Neural cell (in vitro differentiated cells): ENCODE data around the gene NUTM2F.
"Not testable (repeated sequence)": the region's sequence is repeated elsewhere in the genome, so short reads cannot be mapped to it uniquely, and the experiment has no call there.

Experiments used
- CTCF ChIP-seq: fragments of 450-650 bp; IDR thresholded peaks from 2 replicates; pipeline ENCODE4 v1.5.1; 2014; ENCODE audit warnings: antibody characterized with exemption, mild to moderate bottlenecking, moderate library complexity; ENCODE audit not compliant: poor library complexity, severe bottlenecking
- EP300 ChIP-seq: fragments of 450-650 bp; conservative IDR thresholded peaks from 2 replicates; pipeline ENCODE4 v1.6.1; 2014; ENCODE audit warnings: antibody characterized with exemption, mild to moderate bottlenecking, moderate library complexity; ENCODE audit not compliant: poor library complexity, severe bottlenecking
- EZH2 ChIP-seq: fragments of 200-600, 300-800 bp; shearing (Covaris generic), sonication (generic); IDR thresholded peaks from 2 replicates; pipeline ENCODE4 v1.6.1; 2014; ENCODE audit warnings: antibody characterized with exemption, low read length, borderline replicate concordance, mild to moderate bottlenecking; ENCODE audit not compliant: insufficient read depth, poor library complexity, severe bottlenecking
- POLR2AphosphoS5 ChIP-seq: IDR thresholded peaks from 2 replicates; pipeline ENCODE4 v1.6.1; 2012
- RAD21 ChIP-seq: fragments of 450-650 bp; conservative IDR thresholded peaks from 2 replicates; pipeline ENCODE4 v1.6.1; 2014; ENCODE audit warnings: antibody characterized with exemption, mild to moderate bottlenecking, moderate library complexity
- SMC3 ChIP-seq: fragments of 450-650 bp; conservative IDR thresholded peaks from 2 replicates; pipeline ENCODE4 v1.6.1; 2014; ENCODE audit warnings: antibody characterized with exemption, mild to moderate bottlenecking, moderate library complexity; ENCODE audit not compliant: poor library complexity
- TF ChIP-seq, protein P1 (sequence below): IDR thresholded peaks from 2 replicates; pipeline ENCODE4 v1.6.1; 2012; ENCODE audit warnings: borderline replicate concordance

DNA sequence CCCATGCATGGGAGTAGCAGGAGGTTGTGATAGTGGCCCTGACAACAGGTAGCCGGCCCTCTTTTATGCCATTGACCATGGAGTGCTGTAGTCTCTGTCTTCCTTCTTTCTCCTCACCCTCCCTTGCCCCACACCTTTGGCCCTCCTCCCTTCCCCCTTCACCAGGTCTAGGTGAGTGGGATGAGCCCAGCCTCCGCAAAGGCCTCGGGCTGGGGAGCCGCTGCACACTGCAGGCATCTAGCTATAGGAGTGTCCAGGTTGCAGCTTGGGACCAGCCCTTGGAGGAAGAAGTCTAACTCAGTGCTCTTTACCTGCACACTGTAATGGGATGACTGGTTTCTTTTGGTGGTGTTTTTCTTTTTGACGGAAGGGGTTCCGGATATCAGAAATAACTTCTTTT lies 12.3 kb upstream of the NUTM2F start:
- TF ChIP-seq POLR2AphosphoS5, SMC3, CTCF, RAD21, EP300, EZH2: not testable (repeated sequence)
- TF ChIP-seq, protein P1, sequence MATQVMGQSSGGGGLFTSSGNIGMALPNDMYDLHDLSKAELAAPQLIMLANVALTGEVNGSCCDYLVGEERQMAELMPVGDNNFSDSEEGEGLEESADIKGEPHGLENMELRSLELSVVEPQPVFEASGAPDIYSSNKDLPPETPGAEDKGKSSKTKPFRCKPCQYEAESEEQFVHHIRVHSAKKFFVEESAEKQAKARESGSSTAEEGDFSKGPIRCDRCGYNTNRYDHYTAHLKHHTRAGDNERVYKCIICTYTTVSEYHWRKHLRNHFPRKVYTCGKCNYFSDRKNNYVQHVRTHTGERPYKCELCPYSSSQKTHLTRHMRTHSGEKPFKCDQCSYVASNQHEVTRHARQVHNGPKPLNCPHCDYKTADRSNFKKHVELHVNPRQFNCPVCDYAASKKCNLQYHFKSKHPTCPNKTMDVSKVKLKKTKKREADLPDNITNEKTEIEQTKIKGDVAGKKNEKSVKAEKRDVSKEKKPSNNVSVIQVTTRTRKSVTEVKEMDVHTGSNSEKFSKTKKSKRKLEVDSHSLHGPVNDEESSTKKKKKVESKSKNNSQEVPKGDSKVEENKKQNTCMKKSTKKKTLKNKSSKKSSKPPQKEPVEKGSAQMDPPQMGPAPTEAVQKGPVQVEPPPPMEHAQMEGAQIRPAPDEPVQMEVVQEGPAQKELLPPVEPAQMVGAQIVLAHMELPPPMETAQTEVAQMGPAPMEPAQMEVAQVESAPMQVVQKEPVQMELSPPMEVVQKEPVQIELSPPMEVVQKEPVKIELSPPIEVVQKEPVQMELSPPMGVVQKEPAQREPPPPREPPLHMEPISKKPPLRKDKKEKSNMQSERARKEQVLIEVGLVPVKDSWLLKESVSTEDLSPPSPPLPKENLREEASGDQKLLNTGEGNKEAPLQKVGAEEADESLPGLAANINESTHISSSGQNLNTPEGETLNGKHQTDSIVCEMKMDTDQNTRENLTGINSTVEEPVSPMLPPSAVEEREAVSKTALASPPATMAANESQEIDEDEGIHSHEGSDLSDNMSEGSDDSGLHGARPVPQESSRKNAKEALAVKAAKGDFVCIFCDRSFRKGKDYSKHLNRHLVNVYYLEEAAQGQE = not testable (repeated sequence)
